ENCODE measurements around the gene NDUFA7. TPM values are rescaled to one million over a fixed set of nuclear protein-coding genes. Genes with fewer than 3 reads are reported as not detected.

NDUFA7 gene
- total and polyA plus RNA-seq, 2 experiments from 2014 or later = 17.6 to 108 TPM

DNA sequence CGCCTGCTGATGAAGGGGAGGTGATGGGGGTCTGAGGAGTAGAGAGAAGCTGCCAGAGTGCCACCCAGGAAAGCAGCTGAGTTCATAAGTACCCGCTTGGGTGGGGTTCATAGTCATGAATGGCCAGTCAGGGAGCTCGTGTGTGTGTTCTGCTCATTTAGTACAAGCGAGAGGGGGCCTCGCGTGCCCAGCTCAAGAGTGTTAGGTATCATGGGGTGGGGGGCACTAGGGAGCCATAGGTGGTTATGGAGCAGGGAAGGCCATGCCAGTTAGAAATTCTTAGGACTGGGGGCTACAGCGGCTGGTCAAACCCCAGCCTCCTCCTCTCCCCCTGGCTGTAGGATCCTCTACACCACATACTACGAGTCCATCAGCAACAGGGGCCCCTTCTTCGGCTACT, 59.8 kb downstream of the NDUFA7 start:
- H3K27ac ChIP-seq = no peak overlapping the region
- H3K79me2 ChIP-seq (ENCODE audit: insufficient read depth) = no peaks in the 10 kb centered on the region
- TF ChIP-seq EZH2 (IDR thresholded peaks at IDR 0.05; ENCODE audit: insufficient read depth, poor library complexity, severe bottlenecking) (no peak), EZH2phosphoT487 (IDR thresholded peaks at IDR 0.05; ENCODE audit: insufficient read depth, low read depth) (no peak)
- no peak overlapping the region for H3K9ac ChIP-seq
- H3K9me3 ChIP-seq (ENCODE audit: low read depth) = no peaks in the 10 kb centered on the region
- H4K20me1 ChIP-seq (ENCODE audit: insufficient read depth) = no peaks in the 10 kb centered on the region
- in situ Hi-C loops (cut with MboI) = no loop called here
- 91 to 92% methylated on average over 9 of the region's 9 CpGs for WGBS, 2 experiments (ENCODE audit: low coverage in 1 of 2, low lambda C conversion rate in 2 of 2, missing lambda C conversion rate in 2 of 2)
- H3F3A ChIP-seq (ENCODE audit: insufficient read depth) = no peaks in the 10 kb centered on the region
- no peaks in the 10 kb centered on the region for H3K9me2 ChIP-seq (ENCODE audit: insufficient read depth)
- DNase-seq = no peak
- H2AFZ ChIP-seq = no peak overlapping the region
- no peaks in the 10 kb centered on the region for H3K27me3 ChIP-seq (replicated peaks; ENCODE audit: insufficient read depth)
- no peaks in the 10 kb centered on the region for H3K36me3 ChIP-seq (ENCODE audit: low read depth)
- H3K4me2 ChIP-seq (ENCODE audit: unreplicated experiment) = no peak overlapping the region
- H3K4me1 ChIP-seq (ENCODE audit: insufficient read depth) = no peaks in the 10 kb centered on the region
- H3K4me3 ChIP-seq = no peak overlapping the region

Other genes starting within 250 kb of the NDUFA7 start
- not detected in 2 replicates for gene FBN3, start 171.8 kb downstream of the NDUFA7 start, total RNA-seq (2014; rRNA removed; shearing (Covaris generic))
- gene FBN3, start 171.8 kb downstream of the NDUFA7 start, polyA plus RNA-seq (2016; fragmentation: Nextera tagmentation; extraction: Ambion mirVana) = not detected in 2 replicates
- gene CERS4, start 112.0 kb downstream of the NDUFA7 start, total RNA-seq (2014; rRNA removed; shearing (Covaris generic)) = not detected in 2 replicates
- not detected in 2 replicates for gene CERS4, start 112.0 kb downstream of the NDUFA7 start, polyA plus RNA-seq (2016; fragmentation: Nextera tagmentation; extraction: Ambion mirVana)
- 55.8 and 65.8 TPM in 2 replicates for gene CD320, start 13.0 kb downstream of the NDUFA7 start, total RNA-seq (2014; rRNA removed; shearing (Covaris generic))
- 72.2 and 79.4 TPM in 2 replicates for gene CD320, start 13.0 kb downstream of the NDUFA7 start, polyA plus RNA-seq (2016; fragmentation: Nextera tagmentation; extraction: Ambion mirVana)
- 116 and 235 TPM in 2 replicates for gene RPS28, start 121 bp upstream of the NDUFA7 start, total RNA-seq (2014; rRNA removed; shearing (Covaris generic))
- 580 and 587 TPM in 2 replicates for gene RPS28, start 121 bp upstream of the NDUFA7 start, polyA plus RNA-seq (2016; fragmentation: Nextera tagmentation; extraction: Ambion mirVana)
- gene KANK3, start 21.9 kb upstream of the NDUFA7 start, total RNA-seq (2014; rRNA removed; shearing (Covaris generic)) = 0.11 and 0.63 TPM in 2 replicates
- gene KANK3, start 21.9 kb upstream of the NDUFA7 start, polyA plus RNA-seq (2016; fragmentation: Nextera tagmentation; extraction: Ambion mirVana) = not detected in 2 replicates
- gene ANGPTL4, start 42.8 kb upstream of the NDUFA7 start, total RNA-seq (2014; rRNA removed; shearing (Covaris generic)) = 11.4 and 13.1 TPM in 2 replicates
- gene ANGPTL4, start 42.8 kb upstream of the NDUFA7 start, polyA plus RNA-seq (2016; fragmentation: Nextera tagmentation; extraction: Ambion mirVana) = 37.9 and 39.9 TPM in 2 replicates
- gene RAB11B, start 69.0 kb upstream of the NDUFA7 start, total RNA-seq (2014; rRNA removed; shearing (Covaris generic)) = 10.4 and 13.3 TPM in 2 replicates
- 84.9 and 85.9 TPM in 2 replicates for gene RAB11B, start 69.0 kb upstream of the NDUFA7 start, polyA plus RNA-seq (2016; fragmentation: Nextera tagmentation; extraction: Ambion mirVana)
- gene MARCHF2, start 91.9 kb upstream of the NDUFA7 start, total RNA-seq (2014; rRNA removed; shearing (Covaris generic)) = 64.2 and 87.4 TPM in 2 replicates
- gene MARCHF2, start 91.9 kb upstream of the NDUFA7 start, polyA plus RNA-seq (2016; fragmentation: Nextera tagmentation; extraction: Ambion mirVana) = 33.1 and 33.4 TPM in 2 replicates
- 69.4 and 71.0 TPM in 2 replicates for gene HNRNPM, start 123.6 kb upstream of the NDUFA7 start, total RNA-seq (2014; rRNA removed; shearing (Covaris generic))
- gene HNRNPM, start 123.6 kb upstream of the NDUFA7 start, polyA plus RNA-seq (2016; fragmentation: Nextera tagmentation; extraction: Ambion mirVana) = 116 and 117 TPM in 2 replicates
- gene PRAM1, start 181.3 kb upstream of the NDUFA7 start, total RNA-seq (2014; rRNA removed; shearing (Covaris generic)) = not detected in 2 replicates
- not detected in 2 replicates for gene PRAM1, start 181.3 kb upstream of the NDUFA7 start, polyA plus RNA-seq (2016; fragmentation: Nextera tagmentation; extraction: Ambion mirVana)
- 1.8 and 2.0 TPM in 2 replicates for gene ZNF414, start 192.8 kb upstream of the NDUFA7 start, total RNA-seq (2014; rRNA removed; shearing (Covaris generic))
- gene ZNF414, start 192.8 kb upstream of the NDUFA7 start, polyA plus RNA-seq (2016; fragmentation: Nextera tagmentation; extraction: Ambion mirVana) = 13.0 and 13.8 TPM in 2 replicates